HG02970 (cell line): Measurements from ENCODE around the gene FGF12.

Experiments
- ATAC-seq: cut with Tn5 transposase; IDR thresholded peaks from one replicate; pipeline ENCODE4 v1.9.1; 2021; ENCODE audit warnings: mild to moderate bottlenecking, moderate library complexity, moderate number of reproducible peaks; ENCODE audit not compliant: unreplicated experiment, low FRiP score

FGF12 gene

GRCh38 chr3:192687488-192688152, 39.7 kb downstream of the FGF12 start:
- ATAC-seq: no peak

GRCh38 chr3:192685801-192686200, 41.5 kb downstream of the FGF12 start:
- ATAC-seq: no peak

- no peak for ATAC-seq
These were observed 43.2 kb downstream of the FGF12 start for GRCh38 chr3:192684151-192684550.

GRCh38 chr3:192675958-192676649, 51.2 kb downstream of the FGF12 start:
- ATAC-seq: no peak

- no peak for ATAC-seq
These were observed 71.7 kb downstream of the FGF12 start for GRCh38 chr3:192655628-192656027.

- ATAC-seq: no peak
These were observed 72.3 kb downstream of the FGF12 start for GRCh38 chr3:192655040-192655439.

- no peak for ATAC-seq
These were observed 73.5 kb downstream of the FGF12 start for GRCh38 chr3:192653862-192654261.

GRCh38 chr3:192652727-192653126, 74.6 kb downstream of the FGF12 start:
- ATAC-seq: no peak

- ATAC-seq: no peak
These were observed 75.4 kb downstream of the FGF12 start for GRCh38 chr3:192651836-192652512.

- ATAC-seq: no peak
These were observed 81.9 kb downstream of the FGF12 start for GRCh38 chr3:192645437-192645836.

- ATAC-seq: no peak
These were observed 84.7 kb downstream of the FGF12 start for GRCh38 chr3:192642651-192643050.

- ATAC-seq: no peak
These were observed 85.4 kb downstream of the FGF12 start for GRCh38 chr3:192641919-192642318.

- ATAC-seq: no peak
These were observed 87.4 kb downstream of the FGF12 start for GRCh38 chr3:192639987-192640386.

GRCh38 chr3:192637803-192638202, 89.5 kb downstream of the FGF12 start:
- no peak for ATAC-seq

- no peak for ATAC-seq
These were observed 90.6 kb downstream of the FGF12 start for GRCh38 chr3:192636517-192637444.

- ATAC-seq: no peak
These were observed 97.9 kb downstream of the FGF12 start for GRCh38 chr3:192629429-192629828.

GRCh38 chr3:192621909-192622308, 105.4 kb downstream of the FGF12 start:
- no peak for ATAC-seq

- no peak for ATAC-seq
These were observed 107.1 kb downstream of the FGF12 start for GRCh38 chr3:192620275-192620674.

GRCh38 chr3:192611411-192611810, 115.9 kb downstream of the FGF12 start:
- ATAC-seq: no peak

GRCh38 chr3:192608726-192609600, 118.4 kb downstream of the FGF12 start:
- ATAC-seq: no peak
